ENCODE measurements around the gene AFAP1.
A peak's percentile ranks its signal among the peaks of the same experiment; 100 is the strongest.

AFAP1 gene

DNA sequence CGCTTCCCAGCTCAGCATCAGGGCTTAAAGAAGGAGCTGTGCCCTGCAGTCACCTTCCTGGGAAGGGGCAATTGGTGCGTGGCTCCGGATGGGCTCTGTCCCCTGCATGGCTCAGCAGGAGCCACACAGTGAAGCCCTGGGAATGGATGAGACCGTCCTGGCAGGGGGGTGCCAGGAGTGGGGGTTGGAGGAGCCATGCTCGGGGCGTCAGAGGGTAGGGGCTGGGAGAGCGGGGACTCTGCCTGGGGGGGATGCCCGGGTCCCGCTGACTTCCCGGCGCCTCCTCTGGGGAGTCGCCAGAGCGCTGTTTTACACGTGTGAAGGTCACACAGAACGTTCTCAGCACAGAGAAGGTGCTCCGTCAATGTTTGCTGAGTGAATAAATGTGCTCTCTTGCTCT is 184.1 kb downstream of the AFAP1 start:
- no peaks in the 10 kb centered on the region; the same call in 1 of the 2 replicates for H3K4me1 ChIP-seq (ENCODE audit: control insufficient read depth, insufficient read depth, low read length)
- no peaks in the 10 kb centered on the region for H3K9me3 ChIP-seq (ENCODE audit: control insufficient read depth, insufficient read depth, low read depth, low read length)
- no peaks in the 10 kb centered on the region for H3K36me3 ChIP-seq (ENCODE audit: control insufficient read depth in 2 of 2, insufficient read depth in 1 of 2, low read length in 2 of 2)
- TF ChIP-seq ZIC2 (tag by site-specific recombination; IDR thresholded peaks at IDR 0.05) = peak; percentile 60
- TF ChIP-seq, protein P1, sequence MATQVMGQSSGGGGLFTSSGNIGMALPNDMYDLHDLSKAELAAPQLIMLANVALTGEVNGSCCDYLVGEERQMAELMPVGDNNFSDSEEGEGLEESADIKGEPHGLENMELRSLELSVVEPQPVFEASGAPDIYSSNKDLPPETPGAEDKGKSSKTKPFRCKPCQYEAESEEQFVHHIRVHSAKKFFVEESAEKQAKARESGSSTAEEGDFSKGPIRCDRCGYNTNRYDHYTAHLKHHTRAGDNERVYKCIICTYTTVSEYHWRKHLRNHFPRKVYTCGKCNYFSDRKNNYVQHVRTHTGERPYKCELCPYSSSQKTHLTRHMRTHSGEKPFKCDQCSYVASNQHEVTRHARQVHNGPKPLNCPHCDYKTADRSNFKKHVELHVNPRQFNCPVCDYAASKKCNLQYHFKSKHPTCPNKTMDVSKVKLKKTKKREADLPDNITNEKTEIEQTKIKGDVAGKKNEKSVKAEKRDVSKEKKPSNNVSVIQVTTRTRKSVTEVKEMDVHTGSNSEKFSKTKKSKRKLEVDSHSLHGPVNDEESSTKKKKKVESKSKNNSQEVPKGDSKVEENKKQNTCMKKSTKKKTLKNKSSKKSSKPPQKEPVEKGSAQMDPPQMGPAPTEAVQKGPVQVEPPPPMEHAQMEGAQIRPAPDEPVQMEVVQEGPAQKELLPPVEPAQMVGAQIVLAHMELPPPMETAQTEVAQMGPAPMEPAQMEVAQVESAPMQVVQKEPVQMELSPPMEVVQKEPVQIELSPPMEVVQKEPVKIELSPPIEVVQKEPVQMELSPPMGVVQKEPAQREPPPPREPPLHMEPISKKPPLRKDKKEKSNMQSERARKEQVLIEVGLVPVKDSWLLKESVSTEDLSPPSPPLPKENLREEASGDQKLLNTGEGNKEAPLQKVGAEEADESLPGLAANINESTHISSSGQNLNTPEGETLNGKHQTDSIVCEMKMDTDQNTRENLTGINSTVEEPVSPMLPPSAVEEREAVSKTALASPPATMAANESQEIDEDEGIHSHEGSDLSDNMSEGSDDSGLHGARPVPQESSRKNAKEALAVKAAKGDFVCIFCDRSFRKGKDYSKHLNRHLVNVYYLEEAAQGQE (tag by site-specific recombination; IDR thresholded peaks at IDR 0.05) = no peak
- no peak overlapping the region for H3K4me3 ChIP-seq (ENCODE audit: low read depth, low read length)
- ChIA-PET CTCF (no interaction called here), POLR2A (no interaction called here)
- no peak overlapping the region for H3K27ac ChIP-seq (ENCODE audit: extremely low read depth, low read depth, low read length)

DNA sequence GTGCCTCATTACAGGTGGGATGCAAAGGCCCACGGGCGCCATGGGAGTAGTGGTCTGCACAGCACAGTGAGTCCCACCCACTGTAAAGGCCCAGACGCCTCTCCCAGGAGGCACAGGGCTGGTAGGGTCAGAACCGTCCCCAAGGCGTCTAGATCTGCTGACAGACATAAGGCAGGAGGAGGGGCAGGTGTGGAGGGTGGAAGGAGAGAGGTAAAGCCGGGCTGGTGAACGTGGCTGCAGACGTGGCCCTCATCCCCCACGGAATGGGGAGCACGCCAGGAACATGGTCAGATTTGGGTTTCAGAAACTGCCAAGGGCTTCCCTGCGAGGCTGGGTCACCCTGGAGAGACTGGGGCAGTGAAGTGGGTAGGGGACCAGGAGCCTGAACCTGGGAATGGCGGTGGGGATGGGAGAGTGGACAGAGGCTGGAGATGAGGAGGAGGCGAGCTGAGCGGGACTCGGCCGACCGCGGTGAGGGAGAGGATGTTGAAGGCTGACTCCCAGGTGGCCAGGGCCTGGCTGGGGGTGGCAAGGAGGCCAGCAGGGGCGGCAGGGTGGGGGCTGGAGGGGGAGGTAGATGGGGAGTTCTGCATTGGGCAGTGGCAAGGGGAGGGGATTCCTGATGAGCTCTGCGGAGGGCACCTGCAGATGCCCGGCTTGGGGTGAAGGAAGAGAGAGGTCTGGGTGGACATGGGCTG is 184.9 kb downstream of the AFAP1 start:
- POLR2A ChIA-PET = no interaction called here
- Histone ChIP-seq H3K27ac (ENCODE audit: extremely low read depth, low read depth, low read length) (no peak overlapping the region), H3K9me3 (ENCODE audit: control insufficient read depth, insufficient read depth, low read depth, low read length) (no peaks in the 10 kb centered on the region), H3K4me1 (ENCODE audit: control insufficient read depth, insufficient read depth, low read length) (no peaks in the 10 kb centered on the region; the same call in 1 of the 2 replicates), H3K36me3 (ENCODE audit: control insufficient read depth in 2 of 2, insufficient read depth in 1 of 2, low read length in 2 of 2) (no peaks in the 10 kb centered on the region), H3K4me3 (ENCODE audit: low read depth, low read length) (no peak overlapping the region)
- CTCF ChIA-PET = no interaction called here
- TF ChIP-seq SALL2 (tag by site-specific recombination; IDR thresholded peaks at IDR 0.05; ENCODE audit: borderline replicate concordance) (no peak), PRDM1 (tag by site-specific recombination; IDR thresholded peaks at IDR 0.05) (no peak), OSR2 (tag by site-specific recombination; IDR thresholded peaks at IDR 0.05) (no peak), ZNF501 (tag by site-specific recombination; IDR thresholded peaks at IDR 0.05) (no peak), ZNF560 (tag by site-specific recombination; IDR thresholded peaks at IDR 0.05; ENCODE audit: borderline replicate concordance) (no peak), YY1 (tag by site-specific recombination; IDR thresholded peaks at IDR 0.05) (no peak), ZNF366 (tag by site-specific recombination; conservative IDR thresholded peaks at IDR 0.05) (no peak), ZSCAN23 (tag by site-specific recombination; IDR thresholded peaks at IDR 0.05) (no peak), ZNF785 (tag by site-specific recombination; IDR thresholded peaks at IDR 0.05) (no peak), ZNF423 (tag by site-specific recombination; IDR thresholded peaks at IDR 0.05) (no peak), ZNF16 (tag by site-specific recombination; IDR thresholded peaks at IDR 0.05; ENCODE audit: low read depth) (no peak), ZNF394 (tag by site-specific recombination; IDR thresholded peaks at IDR 0.05; ENCODE audit: borderline replicate concordance) (no peak)
- TF ChIP-seq, protein P2, sequence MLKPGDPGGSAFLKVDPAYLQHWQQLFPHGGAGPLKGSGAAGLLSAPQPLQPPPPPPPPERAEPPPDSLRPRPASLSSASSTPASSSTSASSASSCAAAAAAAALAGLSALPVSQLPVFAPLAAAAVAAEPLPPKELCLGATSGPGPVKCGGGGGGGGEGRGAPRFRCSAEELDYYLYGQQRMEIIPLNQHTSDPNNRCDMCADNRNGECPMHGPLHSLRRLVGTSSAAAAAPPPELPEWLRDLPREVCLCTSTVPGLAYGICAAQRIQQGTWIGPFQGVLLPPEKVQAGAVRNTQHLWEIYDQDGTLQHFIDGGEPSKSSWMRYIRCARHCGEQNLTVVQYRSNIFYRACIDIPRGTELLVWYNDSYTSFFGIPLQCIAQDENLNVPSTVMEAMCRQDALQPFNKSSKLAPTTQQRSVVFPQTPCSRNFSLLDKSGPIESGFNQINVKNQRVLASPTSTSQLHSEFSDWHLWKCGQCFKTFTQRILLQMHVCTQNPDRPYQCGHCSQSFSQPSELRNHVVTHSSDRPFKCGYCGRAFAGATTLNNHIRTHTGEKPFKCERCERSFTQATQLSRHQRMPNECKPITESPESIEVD (tag by site-specific recombination; IDR thresholded peaks at IDR 0.05) = no peak
- TF ChIP-seq, protein P3, sequence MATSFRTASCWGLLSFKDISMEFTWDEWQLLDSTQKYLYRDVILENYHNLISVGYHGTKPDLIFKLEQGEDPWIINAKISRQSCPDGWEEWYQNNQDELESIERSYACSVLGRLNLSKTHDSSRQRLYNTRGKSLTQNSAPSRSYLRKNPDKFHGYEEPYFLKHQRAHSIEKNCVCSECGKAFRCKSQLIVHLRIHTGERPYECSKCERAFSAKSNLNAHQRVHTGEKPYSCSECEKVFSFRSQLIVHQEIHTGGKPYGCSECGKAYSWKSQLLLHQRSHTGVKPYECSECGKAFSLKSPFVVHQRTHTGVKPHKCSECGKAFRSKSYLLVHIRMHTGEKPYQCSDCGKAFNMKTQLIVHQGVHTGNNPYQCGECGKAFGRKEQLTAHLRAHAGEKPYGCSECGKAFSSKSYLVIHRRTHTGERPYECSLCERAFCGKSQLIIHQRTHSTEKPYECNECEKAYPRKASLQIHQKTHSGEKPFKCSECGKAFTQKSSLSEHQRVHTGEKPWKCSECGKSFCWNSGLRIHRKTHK (tag by site-specific recombination; IDR thresholded peaks at IDR 0.05) = no peak
- TF ChIP-seq, protein P4, sequence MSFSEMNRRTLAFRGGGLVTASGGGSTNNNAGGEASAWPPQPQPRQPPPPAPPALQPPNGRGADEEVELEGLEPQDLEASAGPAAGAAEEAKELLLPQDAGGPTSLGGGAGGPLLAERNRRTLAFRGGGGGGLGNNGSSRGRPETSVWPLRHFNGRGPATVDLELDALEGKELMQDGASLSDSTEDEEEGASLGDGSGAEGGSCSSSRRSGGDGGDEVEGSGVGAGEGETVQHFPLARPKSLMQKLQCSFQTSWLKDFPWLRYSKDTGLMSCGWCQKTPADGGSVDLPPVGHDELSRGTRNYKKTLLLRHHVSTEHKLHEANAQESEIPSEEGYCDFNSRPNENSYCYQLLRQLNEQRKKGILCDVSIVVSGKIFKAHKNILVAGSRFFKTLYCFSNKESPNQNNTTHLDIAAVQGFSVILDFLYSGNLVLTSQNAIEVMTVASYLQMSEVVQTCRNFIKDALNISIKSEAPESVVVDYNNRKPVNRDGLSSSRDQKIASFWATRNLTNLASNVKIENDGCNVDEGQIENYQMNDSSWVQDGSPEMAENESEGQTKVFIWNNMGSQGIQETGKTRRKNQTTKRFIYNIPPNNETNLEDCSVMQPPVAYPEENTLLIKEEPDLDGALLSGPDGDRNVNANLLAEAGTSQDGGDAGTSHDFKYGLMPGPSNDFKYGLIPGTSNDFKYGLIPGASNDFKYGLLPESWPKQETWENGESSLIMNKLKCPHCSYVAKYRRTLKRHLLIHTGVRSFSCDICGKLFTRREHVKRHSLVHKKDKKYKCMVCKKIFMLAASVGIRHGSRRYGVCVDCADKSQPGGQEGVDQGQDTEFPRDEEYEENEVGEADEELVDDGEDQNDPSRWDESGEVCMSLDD (tag by site-specific recombination; IDR thresholded peaks at IDR 0.05) = no peak
